ENCODE data around the gene UBE2G1. TPM values are rescaled to one million over a fixed set of nuclear protein-coding genes. Genes with fewer than 3 reads are reported as not detected.

The UBE2G1 gene
- total RNA-seq, 1 donor = 45.3 TPM

DNA sequence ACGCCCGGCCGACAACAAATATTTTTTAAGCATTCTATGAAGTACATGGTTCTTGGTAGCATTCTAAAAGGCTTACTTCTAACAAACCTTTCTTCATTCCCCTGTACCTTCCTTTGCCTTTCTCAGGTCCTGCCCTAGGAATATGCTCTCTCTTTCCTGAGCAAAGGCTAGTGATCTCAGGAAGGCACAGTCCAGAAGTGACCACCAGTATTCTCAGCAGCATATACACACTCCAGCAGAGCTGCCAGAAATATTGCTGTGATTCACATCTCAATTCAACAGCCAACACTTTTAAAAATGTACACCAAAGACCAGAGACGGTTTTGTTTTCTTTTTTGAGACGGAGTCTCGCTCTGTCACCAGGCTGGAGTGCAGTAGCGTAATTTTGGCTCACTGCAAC, 61.3 kb downstream of the UBE2G1 start:
- DNase-seq (ENCODE audit: low read depth) = no peak
- H3K4me3 ChIP-seq (ENCODE audit: low read depth, low read length) = no peak overlapping the region
- TF ChIP-seq, protein P1, sequence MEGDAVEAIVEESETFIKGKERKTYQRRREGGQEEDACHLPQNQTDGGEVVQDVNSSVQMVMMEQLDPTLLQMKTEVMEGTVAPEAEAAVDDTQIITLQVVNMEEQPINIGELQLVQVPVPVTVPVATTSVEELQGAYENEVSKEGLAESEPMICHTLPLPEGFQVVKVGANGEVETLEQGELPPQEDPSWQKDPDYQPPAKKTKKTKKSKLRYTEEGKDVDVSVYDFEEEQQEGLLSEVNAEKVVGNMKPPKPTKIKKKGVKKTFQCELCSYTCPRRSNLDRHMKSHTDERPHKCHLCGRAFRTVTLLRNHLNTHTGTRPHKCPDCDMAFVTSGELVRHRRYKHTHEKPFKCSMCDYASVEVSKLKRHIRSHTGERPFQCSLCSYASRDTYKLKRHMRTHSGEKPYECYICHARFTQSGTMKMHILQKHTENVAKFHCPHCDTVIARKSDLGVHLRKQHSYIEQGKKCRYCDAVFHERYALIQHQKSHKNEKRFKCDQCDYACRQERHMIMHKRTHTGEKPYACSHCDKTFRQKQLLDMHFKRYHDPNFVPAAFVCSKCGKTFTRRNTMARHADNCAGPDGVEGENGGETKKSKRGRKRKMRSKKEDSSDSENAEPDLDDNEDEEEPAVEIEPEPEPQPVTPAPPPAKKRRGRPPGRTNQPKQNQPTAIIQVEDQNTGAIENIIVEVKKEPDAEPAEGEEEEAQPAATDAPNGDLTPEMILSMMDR (IDR thresholded peaks at IDR 0.05; ENCODE audit: insufficient read depth, low read depth, low read length) = no peak

DNA sequence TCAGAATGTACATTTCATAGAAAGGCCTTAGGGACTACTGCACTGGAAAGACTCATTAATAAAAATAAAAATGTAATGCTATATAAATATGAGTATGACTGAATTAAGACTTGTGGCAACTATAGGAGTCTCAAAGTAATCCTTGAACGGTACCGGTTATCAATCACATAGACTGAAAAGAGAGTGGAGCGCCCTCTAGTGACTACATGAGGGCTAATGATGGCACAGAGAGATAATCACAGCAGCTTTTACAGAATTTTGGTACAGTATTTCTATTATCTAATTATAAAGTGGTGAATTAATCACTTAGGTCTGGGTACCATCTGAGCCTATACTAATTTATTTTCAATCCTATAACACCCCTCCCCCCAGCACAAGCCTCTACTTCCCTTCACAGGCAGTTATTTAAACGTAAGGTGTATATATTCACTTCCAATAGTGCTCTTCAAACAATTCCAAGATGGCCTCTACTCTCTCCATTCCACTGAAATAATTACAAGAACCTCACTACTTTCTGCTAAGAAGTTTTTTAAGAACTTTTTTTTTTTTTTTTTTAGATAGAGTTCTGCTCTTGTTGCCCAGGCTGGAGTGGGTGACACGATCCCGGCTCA, 62.0 kb downstream of the UBE2G1 start:
- TF ChIP-seq, protein P1 (IDR thresholded peaks at IDR 0.05; ENCODE audit: insufficient read depth, low read depth, low read length) = peak; percentile 77
- peak; percentile 58 for DNase-seq (ENCODE audit: low read depth)
- H3K4me3 ChIP-seq (ENCODE audit: low read depth, low read length) = no peak overlapping the region

DNA sequence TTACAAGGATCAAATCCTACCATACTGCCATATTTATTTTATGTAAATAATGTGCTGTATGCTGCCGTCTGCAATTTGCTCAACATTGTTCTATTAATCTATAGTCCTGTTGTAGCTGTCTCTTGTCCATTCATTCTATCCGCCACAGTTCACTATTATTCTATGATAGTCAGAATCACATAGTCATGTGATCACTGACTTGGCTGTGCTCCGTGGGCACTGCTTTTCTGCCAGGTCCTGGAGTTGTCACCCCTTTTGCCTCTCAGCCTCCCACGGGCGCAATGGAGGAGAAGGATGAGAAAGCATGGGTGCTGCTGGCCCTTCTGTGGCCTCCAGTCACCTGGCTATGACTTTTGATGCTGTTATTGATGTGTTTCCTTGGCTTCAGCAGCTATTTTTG, 65.4 kb downstream of the UBE2G1 start:
- H3K4me3 ChIP-seq (ENCODE audit: low read depth, low read length) = no peak overlapping the region
- DNase-seq (ENCODE audit: low read depth) = no peak
- TF ChIP-seq, protein P1 (IDR thresholded peaks at IDR 0.05; ENCODE audit: insufficient read depth, low read depth, low read length) = no peak

DNA sequence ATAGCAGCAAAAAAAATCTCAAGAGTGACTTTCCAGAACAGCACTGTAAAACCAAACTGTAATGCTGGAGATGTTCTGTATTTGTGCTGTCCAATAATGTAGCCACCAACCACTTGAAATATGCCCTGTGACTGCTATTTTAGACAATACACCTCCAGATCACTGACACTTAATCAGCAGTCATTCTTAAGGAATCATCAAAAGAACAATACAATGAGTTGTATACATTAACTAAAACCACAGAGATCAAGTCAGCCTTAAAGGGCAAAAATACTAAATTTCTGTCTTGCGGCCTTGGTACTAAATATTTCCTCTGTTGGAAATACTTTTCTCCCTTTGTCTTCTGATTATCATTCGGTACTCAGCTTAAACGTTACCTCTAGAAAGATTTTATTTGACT, 69.1 kb downstream of the UBE2G1 start:
- DNase-seq (ENCODE audit: low read depth) = no peak
- H3K4me3 ChIP-seq (ENCODE audit: low read depth, low read length) = no peak overlapping the region
- TF ChIP-seq, protein P1 (IDR thresholded peaks at IDR 0.05; ENCODE audit: insufficient read depth, low read depth, low read length) = no peak

DNA sequence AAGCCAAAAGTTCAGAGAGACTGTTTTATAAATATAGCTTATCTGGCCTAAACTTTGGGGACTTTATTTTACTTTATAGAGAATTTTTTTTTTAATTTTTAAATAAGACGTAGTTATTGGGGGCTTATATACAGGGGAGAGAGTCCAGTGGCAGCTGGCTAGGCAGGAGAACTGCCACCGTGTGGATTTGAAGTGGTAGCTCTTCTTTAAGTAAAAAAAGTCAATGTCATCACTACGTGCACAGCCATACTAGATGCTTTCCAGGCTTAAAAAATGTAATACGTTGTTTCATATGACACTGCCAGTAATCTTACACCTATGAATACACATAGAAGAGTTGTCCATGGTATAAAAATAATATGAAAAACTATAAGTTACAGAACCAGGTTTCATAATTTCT, 70.8 kb downstream of the UBE2G1 start:
- no peak for DNase-seq (ENCODE audit: low read depth)
- TF ChIP-seq, protein P1 (IDR thresholded peaks at IDR 0.05; ENCODE audit: insufficient read depth, low read depth, low read length) = no peak
- H3K4me3 ChIP-seq (ENCODE audit: low read depth, low read length) = no peak overlapping the region

DNA sequence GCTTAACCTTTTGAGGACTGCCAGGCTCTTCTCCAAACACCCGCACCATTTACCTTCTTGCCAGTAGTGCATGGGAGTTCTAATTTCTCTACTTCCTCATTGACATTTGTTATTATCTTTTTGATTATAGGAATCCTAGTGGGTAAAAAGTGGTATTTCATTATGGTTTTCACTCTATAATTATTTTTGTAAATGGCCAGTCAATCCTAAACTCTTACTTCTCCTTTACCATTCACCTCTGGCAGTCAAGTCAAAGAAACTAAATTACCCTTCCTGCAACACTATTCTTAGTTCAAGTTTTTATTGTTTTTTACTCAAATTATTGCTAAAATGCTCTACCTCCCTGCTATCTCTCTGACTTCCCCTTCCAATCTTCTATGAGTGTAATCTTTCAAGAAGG, 72.9 kb downstream of the UBE2G1 start:
- no peak for DNase-seq (ENCODE audit: low read depth)
- H3K4me3 ChIP-seq (ENCODE audit: low read depth, low read length) = no peak overlapping the region
- TF ChIP-seq, protein P1 (IDR thresholded peaks at IDR 0.05; ENCODE audit: insufficient read depth, low read depth, low read length) = no peak

DNA sequence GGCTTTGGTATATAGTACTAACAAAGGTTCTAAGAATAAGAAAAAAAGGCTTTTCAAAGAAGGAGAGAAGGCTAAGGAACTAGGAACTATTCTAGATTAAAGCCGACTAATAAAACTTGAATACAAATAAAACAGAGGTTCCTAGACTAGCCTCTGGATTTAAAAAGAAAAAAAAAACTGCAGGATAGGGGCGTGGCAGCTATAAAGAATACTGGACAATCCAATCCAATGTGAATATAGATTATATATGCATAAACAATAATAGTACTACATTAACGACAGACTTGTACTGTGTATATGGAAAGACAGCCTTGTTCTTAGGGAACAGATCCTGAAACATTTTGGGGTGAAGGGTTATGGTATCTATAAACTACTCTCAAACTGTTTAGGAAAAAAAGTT, 78.8 kb downstream of the UBE2G1 start:
- no peak for DNase-seq (ENCODE audit: low read depth)
- no peak overlapping the region for H3K4me3 ChIP-seq (ENCODE audit: low read depth, low read length)
- TF ChIP-seq, protein P1 (IDR thresholded peaks at IDR 0.05; ENCODE audit: insufficient read depth, low read depth, low read length) = no peak
